SK-N-MC (cell line): ENCODE results near the gene TTC9.

Source experiments
- EZH2 ChIP-seq: fragments of 200-600 bp; sonication (generic); IDR thresholded peaks from one replicate; pipeline ENCODE4 v1.6.1; 2017; ENCODE audit warnings: antibody characterized with exemption
- POLR2AphosphoS5 ChIP-seq: IDR thresholded peaks from 2 replicates; pipeline ENCODE4 v1.6.1; 2012; ENCODE audit warnings: mild to moderate bottlenecking, low read depth, low read length, borderline replicate concordance

GRCh38 chr14:70654632-70655031 is 12.9 kb downstream of the TTC9 start:
- no peak for TF ChIP-seq EZH2
- no peak for TF ChIP-seq POLR2AphosphoS5
